Pancreas (tissue), 10 donors: ENCODE measurements around the gene MUSK. TPM values are rescaled to one million over a fixed set of nuclear protein-coding genes. Genes with fewer than 3 reads are reported as not detected.

Experiments
- ATAC-seq, 4 donors: fragments of 200-7000 bp; cut with Tn5 transposase; one replicate each; pipeline versions ENCODE4 v1.8.0 to v1.9.1; 2020; ENCODE audit warnings: mild to moderate bottlenecking in 4 of 4, moderate library complexity in 4 of 4
- DNase-seq, 6 donors: peaks; one replicate each; pipeline ENCODE4 v3.0.0-alpha.2; 2020
- FAIRE-seq: peaks from 2 replicates; lab custom pipeline; 2012; peaks lifted over from hg19 to GRCh38; lab: Jason Lieb, UNC
- H3K27ac ChIP-seq, 4 donors: fragments of 200-600 bp; sonication (generic); 1 replicate in 3 of 4; 2 replicates in 1 of 4; pipeline versions ENCODE4 v1.5.0 to v1.8.0; 2020
- H3K27me3 ChIP-seq, 4 donors: fragments of 200-600 bp; one replicate each; pipeline ENCODE4 v1.8.0; 2021
- H3K36me3 ChIP-seq, 3 donors: fragments of 200-600 bp; sonication (generic) in 1 of 3; one replicate each; pipeline versions ENCODE4 v1.5.0 to v1.8.0; 2020 to 2021
- H3K4me1 ChIP-seq, 3 donors: fragments of 200-600 bp; one replicate each; pipeline ENCODE4 v1.8.0; 2021
- H3K4me3 ChIP-seq, 4 donors: fragments of 200-600 bp; sonication (generic) in 2 of 4; one replicate each; pipeline versions ENCODE4 v1.5.0 to v1.8.0; 2020 to 2021
- H3K9me3 ChIP-seq, 4 donors: fragments of 200-600 bp; one replicate each; pipeline ENCODE4 v1.8.0; 2021
- WGBS, 2 donors: extraction: QIAGEN DNeasy Blood & Tissue Kit; methylation state at CpG; one replicate each; pipeline ENCODE4 v1.1.7; 2013; 5-methylcytosine and 5-hydroxymethylcytosine counted together
- intact Hi-C, 3 donors: fragments of 100-400 bp; cut with DNase I; formaldehyde crosslinking; loops; one replicate each; pipeline versions ENCODE4 v1.11.1 to v1.14.2; 2022
- polyA plus RNA-seq, 2 donors: library from polyadenylated mRNA; stranded (reverse); fragments of 200-250 nt; gene quantifications; one replicate each; pipeline ENCODE4 v1.2.3, GENCODE V29; 2013
- total RNA-seq, 6 donors: library from RNA; stranded (reverse); fragmentation: NEBNext Ultra II Directional in 4 of 6; extraction: Animal tissue kit (Norgen Biotek cat#: 25700) in 4 of 6; gene quantifications; one replicate each; pipeline versions ENCODE4 v1.2.1 to v1.2.4, GENCODE V29; 2021 to 2023
- TF ChIP-seq, protein P1 (sequence below), 4 donors: fragments of 200-600 bp; sonication (generic) in 3 of 4; IDR thresholded peaks; one replicate each; pipeline versions ENCODE4 v1.5.0 to v1.8.0; 2021; ENCODE audit warnings: antibody characterized with exemption in 4 of 4
- donor health status: healthy with polysubstance abuse.
- donor health status: DM: no; HTN: no; CAD: no; lungs with moderate emphysema.
- donor health status: DM: no; HTN: no; CAD: no.
- donor health status: control.
- donor health status: control.
- donor health status: Bipolar disorder and iron deficiency.
- donor health status: DM: yes; HTN: yes; CAD: no.
- donor health status: DM: no; HTN: no; CAD: no.
- donor health status: DM: no; HTN: no; CAD: no.
- donor health status: DM: yes; HTN: yes; CAD: no.

MUSK gene
- total RNA-seq (under 1 TPM in 4 of 6 donors, not detected in 2; 0.06 to 0.39 (median 0.16) TPM), polyA plus RNA-seq (not detected)

DNA sequence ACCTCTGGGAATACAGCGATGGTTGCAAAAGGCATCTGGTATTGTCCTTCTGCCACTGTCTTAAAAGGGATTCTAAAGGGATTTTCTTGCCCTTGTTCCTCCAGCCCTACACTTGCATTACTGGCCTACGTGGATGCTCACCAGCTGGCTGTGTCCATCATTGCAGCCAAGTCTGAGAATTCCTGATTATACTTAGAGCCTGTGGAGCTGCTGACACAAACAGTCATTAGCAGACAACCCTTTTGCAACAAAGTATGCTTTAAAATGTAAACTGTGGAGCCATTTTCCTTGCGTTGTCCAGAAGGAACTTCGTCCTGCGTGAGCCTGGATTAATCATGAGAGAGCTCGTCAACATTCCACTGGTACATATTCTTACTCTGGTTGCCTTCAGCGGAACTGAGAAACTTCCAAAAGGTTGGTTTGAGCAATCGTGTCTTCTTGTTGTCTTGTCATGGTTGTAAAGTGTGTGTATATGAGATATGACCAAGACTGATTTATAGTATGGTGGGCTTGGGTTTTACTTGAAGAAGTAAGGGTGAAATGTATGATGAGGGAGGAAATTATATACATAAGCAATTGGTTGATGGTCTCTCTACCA is at the start of gene MUSK:
Gene MUSK (plus strand): TSS at position 222 of the 598 bp plus-strand sequence. CDS start 114 bp downstream, at position 336.
- Histone ChIP-seq H3K4me3 (no peak within 1 kb of the TSS), H3K27me3 (no peaks in the 10 kb centered on the region), H3K36me3 (no peaks in the 10 kb centered on the region), H3K4me1 (no peaks in the 10 kb centered on the region), H3K9me3 (no peaks in the 10 kb centered on the region), H3K27ac (no peak within 1 kb of the TSS)
- FAIRE-seq = no peak
- TF ChIP-seq, protein P1, sequence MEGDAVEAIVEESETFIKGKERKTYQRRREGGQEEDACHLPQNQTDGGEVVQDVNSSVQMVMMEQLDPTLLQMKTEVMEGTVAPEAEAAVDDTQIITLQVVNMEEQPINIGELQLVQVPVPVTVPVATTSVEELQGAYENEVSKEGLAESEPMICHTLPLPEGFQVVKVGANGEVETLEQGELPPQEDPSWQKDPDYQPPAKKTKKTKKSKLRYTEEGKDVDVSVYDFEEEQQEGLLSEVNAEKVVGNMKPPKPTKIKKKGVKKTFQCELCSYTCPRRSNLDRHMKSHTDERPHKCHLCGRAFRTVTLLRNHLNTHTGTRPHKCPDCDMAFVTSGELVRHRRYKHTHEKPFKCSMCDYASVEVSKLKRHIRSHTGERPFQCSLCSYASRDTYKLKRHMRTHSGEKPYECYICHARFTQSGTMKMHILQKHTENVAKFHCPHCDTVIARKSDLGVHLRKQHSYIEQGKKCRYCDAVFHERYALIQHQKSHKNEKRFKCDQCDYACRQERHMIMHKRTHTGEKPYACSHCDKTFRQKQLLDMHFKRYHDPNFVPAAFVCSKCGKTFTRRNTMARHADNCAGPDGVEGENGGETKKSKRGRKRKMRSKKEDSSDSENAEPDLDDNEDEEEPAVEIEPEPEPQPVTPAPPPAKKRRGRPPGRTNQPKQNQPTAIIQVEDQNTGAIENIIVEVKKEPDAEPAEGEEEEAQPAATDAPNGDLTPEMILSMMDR (IDR thresholded peaks at IDR 0.05) = no peak
- DNase-seq = no peak
- 83 to 84% methylated on average over 8 of the region's 8 CpGs for WGBS, 2 donors
- no peak for ATAC-seq
- intact Hi-C loops = no loop called here

DNA sequence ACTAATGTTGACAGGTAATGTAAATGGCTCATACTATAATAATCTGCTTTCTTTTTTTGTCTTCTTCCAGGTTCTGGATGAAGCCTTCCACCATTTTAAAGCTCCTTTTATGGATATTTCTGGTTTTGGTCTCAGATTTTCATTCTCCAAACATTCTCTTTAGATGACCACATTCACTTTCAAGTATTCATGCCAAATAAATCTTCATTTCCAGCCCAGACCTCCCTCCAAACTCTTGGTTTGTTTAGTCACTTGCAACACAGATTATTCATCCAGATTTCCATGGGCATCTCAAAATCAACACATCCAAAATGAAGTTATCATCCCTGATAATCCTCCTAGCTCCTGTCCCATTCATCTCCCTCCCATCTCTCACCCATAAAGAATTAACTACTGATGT is 48.8 kb upstream of the MUSK start:
- Histone ChIP-seq H3K27ac (no peak overlapping the region), H3K27me3 (no peaks in the 10 kb centered on the region), H3K4me1 (no peaks in the 10 kb centered on the region), H3K9me3 (no peaks in the 10 kb centered on the region), H3K36me3 (no peaks in the 10 kb centered on the region), H3K4me3 (no peak overlapping the region)
- intact Hi-C loops = no loop called here
- no peak for DNase-seq
- ATAC-seq = no peak
- FAIRE-seq = no peak
- TF ChIP-seq, protein P1 (IDR thresholded peaks at IDR 0.05) = no peak

DNA sequence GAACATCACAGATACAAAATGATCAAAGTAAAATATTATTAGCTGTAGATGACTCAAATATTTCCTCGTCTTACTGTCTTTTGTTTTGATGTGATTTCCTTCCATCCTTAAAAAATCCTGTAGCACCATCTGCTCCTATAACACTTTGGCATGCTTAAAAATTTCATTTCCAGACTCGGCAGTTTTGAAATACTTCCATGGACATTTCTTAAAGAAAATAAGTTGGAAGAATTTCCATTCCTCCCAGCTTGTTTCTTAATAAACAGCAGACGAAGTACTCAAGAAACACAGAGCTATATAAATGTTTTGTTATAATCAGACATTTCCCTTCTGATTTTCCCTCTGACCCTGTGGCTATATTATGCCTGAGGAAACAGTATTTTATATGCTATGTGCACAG is 47.9 kb upstream of the MUSK start:
- TF ChIP-seq, protein P1 (IDR thresholded peaks at IDR 0.05) = no peak
- WGBS, 2 donors = 49 to 58% methylated on average over 3 of the region's 3 CpGs
- Histone ChIP-seq H3K36me3 (no peaks in the 10 kb centered on the region), H3K27me3 (no peaks in the 10 kb centered on the region), H3K27ac (no peak overlapping the region), H3K4me3 (no peak overlapping the region), H3K9me3 (no peaks in the 10 kb centered on the region), H3K4me1 (no peaks in the 10 kb centered on the region)
- DNase-seq (no peak), FAIRE-seq (no peak), ATAC-seq (no peak)
- intact Hi-C loops = no loop called here

DNA sequence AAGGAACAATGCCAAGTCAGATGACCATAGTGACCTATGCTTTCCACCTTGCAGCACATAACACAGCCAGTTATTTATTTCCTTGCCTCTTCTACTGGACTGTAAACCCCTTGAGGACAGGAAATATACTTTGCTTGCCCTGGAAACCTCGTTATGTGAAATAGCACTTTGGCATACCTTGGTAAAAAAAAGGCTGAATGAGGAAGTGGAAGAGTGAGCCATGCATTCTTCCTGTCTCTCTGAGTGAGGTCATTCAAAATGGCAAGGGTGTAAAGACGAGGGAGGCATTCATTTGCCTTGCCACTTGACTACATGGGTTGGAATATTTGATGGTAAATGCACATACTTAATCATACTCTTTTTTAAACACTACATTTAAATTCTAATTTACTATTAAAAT is 46.2 kb upstream of the MUSK start:
- Histone ChIP-seq H3K27me3 (no peaks in the 10 kb centered on the region), H3K4me3 (no peak overlapping the region), H3K9me3 (no peaks in the 10 kb centered on the region), H3K36me3 (no peaks in the 10 kb centered on the region), H3K27ac (no peak overlapping the region), H3K4me1 (no peaks in the 10 kb centered on the region)
- FAIRE-seq (no peak), DNase-seq (no peak), ATAC-seq (no peak)
- TF ChIP-seq, protein P1 (IDR thresholded peaks at IDR 0.05) = no peak
- intact Hi-C loops = no loop called here
- WGBS, 2 donors = 61 to 77% methylated on average over 2 of the region's 2 CpGs

DNA sequence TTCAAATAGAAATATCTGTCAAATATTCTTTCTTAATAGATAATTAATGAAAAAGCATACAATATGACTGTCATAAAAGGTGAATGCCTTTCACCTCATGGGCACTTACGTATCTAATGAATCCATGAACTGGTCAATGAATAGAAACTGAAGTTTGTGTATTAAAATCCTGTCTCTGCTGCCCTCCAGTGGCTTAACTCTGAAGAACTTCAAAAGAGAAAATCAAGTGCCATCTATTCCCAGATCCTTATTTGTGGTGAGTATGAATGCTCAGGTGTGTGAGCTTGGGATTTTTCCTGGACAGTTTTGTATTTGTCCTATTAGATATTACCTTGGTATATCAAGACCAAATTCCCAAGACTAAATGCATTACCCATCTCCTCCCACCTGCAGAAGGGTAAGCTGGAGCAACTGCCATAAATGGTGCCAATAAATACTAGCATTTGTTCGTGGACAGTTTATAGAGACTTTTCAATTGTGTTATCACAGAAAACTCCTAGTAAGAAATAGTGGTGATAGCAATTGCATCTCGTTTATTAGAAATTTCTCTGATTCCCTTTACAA is 45.0 kb upstream of the MUSK start:
- H3K4me1 ChIP-seq = no peaks in the 10 kb centered on the region
- no peak overlapping the region for H3K27ac ChIP-seq
- no peaks in the 10 kb centered on the region for H3K36me3 ChIP-seq
- TF ChIP-seq, protein P1 (IDR thresholded peaks at IDR 0.05) = peak; percentile 45 to 72 (median 62)
- intact Hi-C loops = no loop called here
- H3K27me3 ChIP-seq = no peaks in the 10 kb centered on the region
- peak in 3 of 6 donors; percentile 9 to 57 (median 23) for DNase-seq
- WGBS, 2 donors = 24 to 27% methylated on average over 3 of the region's 3 CpGs
- no peaks in the 10 kb centered on the region for H3K9me3 ChIP-seq
- H3K4me3 ChIP-seq = no peak overlapping the region
- FAIRE-seq = peak; percentile 94
- ATAC-seq = peak; percentile 46 to 86 (median 80)
